ENCODE data around the gene PTPRU.

PTPRU gene

GRCh38 chr1:29237852-29238619 is 1.7 kb downstream of the PTPRU start (continued):
- TF ChIP-seq, protein P1, sequence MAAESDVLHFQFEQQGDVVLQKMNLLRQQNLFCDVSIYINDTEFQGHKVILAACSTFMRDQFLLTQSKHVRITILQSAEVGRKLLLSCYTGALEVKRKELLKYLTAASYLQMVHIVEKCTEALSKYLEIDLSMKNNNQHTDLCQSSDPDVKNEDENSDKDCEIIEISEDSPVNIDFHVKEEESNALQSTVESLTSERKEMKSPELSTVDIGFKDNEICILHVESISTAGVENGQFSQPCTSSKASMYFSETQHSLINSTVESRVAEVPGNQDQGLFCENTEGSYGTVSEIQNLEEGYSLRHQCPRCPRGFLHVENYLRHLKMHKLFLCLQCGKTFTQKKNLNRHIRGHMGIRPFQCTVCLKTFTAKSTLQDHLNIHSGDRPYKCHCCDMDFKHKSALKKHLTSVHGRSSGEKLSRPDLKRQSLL (tag by site-specific recombination; IDR thresholded peaks at IDR 0.05), result peak; percentile 29
- peak; percentile 79 for TF ChIP-seq ZNF18 (tag by site-specific recombination; IDR thresholded peaks at IDR 0.05)
- no peak for TF ChIP-seq REPIN1 (tag by site-specific recombination; IDR thresholded peaks at IDR 0.05; ENCODE audit: low read depth)
- no peak for TF ChIP-seq BCL11B (tag by site-specific recombination; IDR thresholded peaks at IDR 0.05; ENCODE audit: low read depth)
- TF ChIP-seq ZNF513 (tag by site-specific recombination; IDR thresholded peaks at IDR 0.05), result no peak
- TF ChIP-seq ZSCAN16 (tag by site-specific recombination; IDR thresholded peaks at IDR 0.05), result no peak
- no peak for TF ChIP-seq ZNF423 (tag by site-specific recombination; IDR thresholded peaks at IDR 0.05)
- TF ChIP-seq ZNF747 (tag by site-specific recombination; IDR thresholded peaks at IDR 0.05), result no peak

DNA sequence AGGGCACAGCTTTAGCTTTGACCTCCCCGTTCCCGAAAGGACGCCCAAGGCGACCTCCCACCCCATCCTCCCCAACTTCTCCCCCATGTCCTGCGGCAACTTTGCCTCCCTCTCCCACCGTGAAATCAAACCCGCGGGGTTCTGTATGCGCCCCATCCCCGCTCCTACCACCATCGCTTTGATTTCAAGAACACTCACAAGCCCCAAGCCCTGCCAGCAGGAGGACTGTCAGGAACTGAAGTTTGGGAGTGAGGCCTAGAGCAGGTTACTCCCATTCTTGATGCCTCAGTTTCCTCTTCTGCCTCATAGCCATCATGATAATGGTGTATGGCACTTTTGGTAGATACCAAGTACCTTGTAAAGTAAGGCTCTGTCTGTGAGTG is 2.3 kb downstream of the PTPRU start:
- H3K4me3 ChIP-seq (ENCODE audit: low read depth, low read length), result no peak overlapping the region
- H3K9me3 ChIP-seq (ENCODE audit: control insufficient read depth, insufficient read depth, low read depth, low read length), result no peaks in the 10 kb centered on the region
- TF ChIP-seq ZNF157 (tag by site-specific recombination; IDR thresholded peaks at IDR 0.05) (no peak), ZNF24 (tag by site-specific recombination; IDR thresholded peaks at IDR 0.05) (no peak), IKZF3 (tag by site-specific recombination; IDR thresholded peaks at IDR 0.05) (0 out of 2 replicates have a peak, but pooled peaks have one; percentile 2)
- H3K27ac ChIP-seq (ENCODE audit: extremely low read depth, low read depth, low read length), result no peak overlapping the region
- H3K36me3 ChIP-seq (ENCODE audit: control insufficient read depth in 2 of 2, insufficient read depth in 1 of 2, low read length in 2 of 2), result no peaks in the 10 kb centered on the region
- peaks cover 4% of the 10 kb centered on the region; the same call in 1 of the 2 replicates for H3K4me1 ChIP-seq (ENCODE audit: control insufficient read depth, insufficient read depth, low read length)
- ChIA-PET CTCF (interaction anchor here (0.6 to 1.5 kb wide), 3 partner anchors 94 to 245 kb away, joined by 3 to 8 read pairs (median 3); no protein-coding TSS in a partner anchor), POLR2A (no interaction called here)

DNA sequence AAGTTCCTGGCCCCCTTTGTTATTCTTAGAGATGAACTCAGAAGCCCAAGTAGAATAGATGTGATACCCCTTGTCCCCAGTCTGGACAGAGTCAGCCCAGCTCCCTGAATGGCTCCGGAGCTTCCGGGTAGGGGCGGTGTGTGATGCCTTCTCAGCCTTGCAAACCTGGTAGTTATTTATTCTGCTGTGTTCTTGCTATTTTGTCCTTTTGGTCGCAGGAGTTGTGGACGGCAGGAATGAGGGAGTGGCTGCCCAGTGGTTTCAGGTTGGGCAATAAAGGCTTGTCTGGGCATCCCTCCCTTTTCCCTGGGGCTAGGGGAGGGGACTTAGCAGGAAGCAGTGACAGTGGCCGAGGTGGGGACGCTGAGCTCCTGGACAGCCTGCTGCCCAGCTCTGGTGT is 2.8 kb downstream of the PTPRU start:
- Histone ChIP-seq H3K36me3 (ENCODE audit: control insufficient read depth in 2 of 2, insufficient read depth in 1 of 2, low read length in 2 of 2) (no peaks in the 10 kb centered on the region), H3K27ac (ENCODE audit: extremely low read depth, low read depth, low read length) (no peak overlapping the region), H3K9me3 (ENCODE audit: control insufficient read depth, insufficient read depth, low read depth, low read length) (no peaks in the 10 kb centered on the region), H3K4me3 (ENCODE audit: low read depth, low read length) (no peak overlapping the region), H3K4me1 (ENCODE audit: control insufficient read depth, insufficient read depth, low read length) (peaks cover 4% of the 10 kb centered on the region; the same call in 1 of the 2 replicates)
- TF ChIP-seq ZFP69B (tag by site-specific recombination; IDR thresholded peaks at IDR 0.05), result no peak
- TF ChIP-seq KLF17 (tag by site-specific recombination; IDR thresholded peaks at IDR 0.05), result peak; percentile 89
- no peak for TF ChIP-seq ZFHX2 (tag by site-specific recombination; conservative IDR thresholded peaks at IDR 0.05)
- peak; percentile 40; the same call in 1 of the 2 replicates for TF ChIP-seq OSR2 (tag by site-specific recombination; IDR thresholded peaks at IDR 0.05)
- TF ChIP-seq, protein P1 (tag by site-specific recombination; IDR thresholded peaks at IDR 0.05), result 0 out of 2 replicates have a peak, but pooled peaks have one; percentile 28
- no peak for TF ChIP-seq ZNF449 (tag by site-specific recombination; IDR thresholded peaks at IDR 0.05)
- ChIA-PET CTCF (interaction anchor here (0.5 to 1.5 kb wide), 6 partner anchors 22 to 1541 kb away, joined by 3 to 8 read pairs (median 4); no protein-coding TSS in a partner anchor), POLR2A (interaction anchor here (0.8 kb wide), 1 partner anchor 18 kb away, joined by 3 read pairs; no protein-coding TSS in a partner anchor)
